ENCODE measurements around the gene TGFBRAP1.

The TGFBRAP1 gene

GRCh38 chr2:105241443-105241842 lies 88.1 kb downstream of the TGFBRAP1 start, which contains the start of gene GPR45:
Gene GPR45, plus strand, starts transcription at chr2:105241743. Its CDS starts 116 bp downstream, at chr2:105241859.
- no peaks in the 10 kb centered on the region for H3K36me3 Mint-ChIP-seq (ENCODE audit: low read depth)
- H3K4me3 Mint-ChIP-seq = no peak within 1 kb of the TSS
- no peaks in the 10 kb centered on the region for H3K9me3 Mint-ChIP-seq

GRCh38 chr2:105239924-105240323 lies 89.6 kb downstream of the TGFBRAP1 start:
- no peaks in the 10 kb centered on the region for H3K9me3 Mint-ChIP-seq
- H3K27me3 Mint-ChIP-seq = peaks cover 33% of the 10 kb centered on the region
- H3K4me3 Mint-ChIP-seq = no peak overlapping the region
- peaks cover 9% of the 10 kb centered on the region for H3K4me1 Mint-ChIP-seq (ENCODE audit: low read depth)
- no peak overlapping the region for H3K27ac Mint-ChIP-seq
- intact Hi-C loops (cut with micrococcal nuclease) = no loop called here
- no peaks in the 10 kb centered on the region for H3K36me3 Mint-ChIP-seq (ENCODE audit: low read depth)

More at GRCh38 chr2:105241443-105241842, 88.1 kb downstream of the TGFBRAP1 start, which contains the start of gene GPR45:
- intact Hi-C loops (cut with micrococcal nuclease) = no loop called here
- Mint-ChIP-seq H3K4me1 (ENCODE audit: low read depth) (peaks cover 9% of the 10 kb centered on the region), H3K27me3 (peaks cover 21% of the 10 kb centered on the region), H3K27ac (no peak within 1 kb of the TSS)

- Mint-ChIP-seq H3K9me3 (no peaks in the 10 kb centered on the region), H3K4me1 (ENCODE audit: low read depth) (peaks cover 9% of the 10 kb centered on the region), H3K27me3 (peaks cover 33% of the 10 kb centered on the region), H3K27ac (no peak overlapping the region), H3K36me3 (ENCODE audit: low read depth) (no peaks in the 10 kb centered on the region), H3K4me3 (no peak overlapping the region)
- intact Hi-C loops (cut with micrococcal nuclease) = no loop called here
Observed at GRCh38 chr2:105238664-105239240, 90.8 kb downstream of the TGFBRAP1 start.

- H3K27me3 Mint-ChIP-seq = peaks cover 33% of the 10 kb centered on the region
- no peak overlapping the region for H3K27ac Mint-ChIP-seq
- H3K4me1 Mint-ChIP-seq (ENCODE audit: low read depth) = peaks cover 9% of the 10 kb centered on the region
- no peaks in the 10 kb centered on the region for H3K36me3 Mint-ChIP-seq (ENCODE audit: low read depth)
- H3K9me3 Mint-ChIP-seq = no peaks in the 10 kb centered on the region
- intact Hi-C loops (cut with micrococcal nuclease) = no loop called here
- H3K4me3 Mint-ChIP-seq = no peak overlapping the region
Observed at GRCh38 chr2:105237045-105237765, 92.3 kb downstream of the TGFBRAP1 start.

GRCh38 chr2:105236060-105236424 lies 93.5 kb downstream of the TGFBRAP1 start:
- peaks cover 33% of the 10 kb centered on the region for H3K27me3 Mint-ChIP-seq
- H3K27ac Mint-ChIP-seq = no peak overlapping the region
- no peaks in the 10 kb centered on the region for H3K9me3 Mint-ChIP-seq
- no peaks in the 10 kb centered on the region for H3K36me3 Mint-ChIP-seq (ENCODE audit: low read depth)
- H3K4me3 Mint-ChIP-seq = no peak overlapping the region
- intact Hi-C loops (cut with micrococcal nuclease) = no loop called here
- H3K4me1 Mint-ChIP-seq (ENCODE audit: low read depth) = peaks cover 9% of the 10 kb centered on the region

GRCh38 chr2:105235388-105236059 lies 94.0 kb downstream of the TGFBRAP1 start:
- H3K27ac Mint-ChIP-seq = no peak overlapping the region
- no peak overlapping the region for H3K4me3 Mint-ChIP-seq
- no peaks in the 10 kb centered on the region for H3K9me3 Mint-ChIP-seq
- H3K4me1 Mint-ChIP-seq (ENCODE audit: low read depth) = peaks cover 9% of the 10 kb centered on the region
- no peaks in the 10 kb centered on the region for H3K36me3 Mint-ChIP-seq (ENCODE audit: low read depth)
- H3K27me3 Mint-ChIP-seq = peaks cover 33% of the 10 kb centered on the region
- intact Hi-C loops (cut with micrococcal nuclease) = loop anchor here (1.0 kb wide), 1 partner anchor 121 kb away; no protein-coding TSS in a partner anchor

- Mint-ChIP-seq H3K27me3 (peaks cover 12% of the 10 kb centered on the region), H3K36me3 (ENCODE audit: low read depth) (no peaks in the 10 kb centered on the region), H3K4me3 (no peak overlapping the region), H3K4me1 (ENCODE audit: low read depth) (no peaks in the 10 kb centered on the region), H3K27ac (no peak overlapping the region), H3K9me3 (no peaks in the 10 kb centered on the region)
- intact Hi-C loops (cut with micrococcal nuclease) = no loop called here
Observed at GRCh38 chr2:105231232-105231619, 98.3 kb downstream of the TGFBRAP1 start.

- intact Hi-C loops (cut with micrococcal nuclease) = no loop called here
- no peaks in the 10 kb centered on the region for H3K9me3 Mint-ChIP-seq
- no peak overlapping the region for H3K27ac Mint-ChIP-seq
- no peaks in the 10 kb centered on the region for H3K36me3 Mint-ChIP-seq (ENCODE audit: low read depth)
- H3K4me3 Mint-ChIP-seq = no peak overlapping the region
- no peaks in the 10 kb centered on the region for H3K4me1 Mint-ChIP-seq (ENCODE audit: low read depth)
- no peaks in the 10 kb centered on the region for H3K27me3 Mint-ChIP-seq
Observed at GRCh38 chr2:105224444-105224843, 105.1 kb downstream of the TGFBRAP1 start.

GRCh38 chr2:105220604-105221003 lies 108.9 kb downstream of the TGFBRAP1 start:
- no peak overlapping the region for H3K27ac Mint-ChIP-seq

GRCh38 chr2:105215586-105216192 lies 113.8 kb downstream of the TGFBRAP1 start:
- Mint-ChIP-seq H3K27ac (no peak overlapping the region), H3K27me3 (no peaks in the 10 kb centered on the region), H3K4me1 (ENCODE audit: low read depth) (no peaks in the 10 kb centered on the region), H3K4me3 (no peak overlapping the region), H3K36me3 (ENCODE audit: low read depth) (no peaks in the 10 kb centered on the region), H3K9me3 (no peaks in the 10 kb centered on the region)
- intact Hi-C loops (cut with micrococcal nuclease) = no loop called here

More at GRCh38 chr2:105220604-105221003, 108.9 kb downstream of the TGFBRAP1 start:
- intact Hi-C loops (cut with micrococcal nuclease) = no loop called here
- Mint-ChIP-seq H3K4me3 (no peak overlapping the region), H3K9me3 (no peaks in the 10 kb centered on the region), H3K4me1 (ENCODE audit: low read depth) (no peaks in the 10 kb centered on the region), H3K36me3 (ENCODE audit: low read depth) (no peaks in the 10 kb centered on the region), H3K27me3 (no peaks in the 10 kb centered on the region)
